K562 (cell line): ENCODE measurements around the gene LAMA5. TPM values are rescaled to one million over a fixed set of nuclear protein-coding genes. Genes with fewer than 3 reads are reported as not detected.
A peak's percentile ranks its signal among the peaks of the same experiment; 100 is the strongest.

Experiments used
- ATAC-seq: fragments of 200-7000 bp; cut with Tn5 transposase; 3 replicates; pipeline ENCODE4 v1.9.1; 2020; ENCODE audit warnings: moderate library complexity
- BruUV-seq: library from RNA; stranded (reverse); fragments of 400-500 nt; replicated peaks from 2 replicates; lab custom pipeline; 2021; lab: Mats Ljungman, UMichigan
- CTCF ChIA-PET: fragments of 300-600 bp; formaldehyde crosslinking; extraction: SDS; loops from one replicate; lab custom pipeline; 2021; ENCODE audit warnings: low intra/inter-chr PET ratio; lab: Yijun Ruan, JAX
- POLR2A ChIA-PET: fragments of 300-600, 350-650 bp; sonication (Branson Sonifier 250); formaldehyde crosslinking; extraction: SDS; loops from one replicate; lab custom pipeline; 2021; ENCODE audit warnings: antibody characterized with exemption, inconsistent platforms; lab: Yijun Ruan, JAX
- DNase-seq, 4 experiments: peaks; one replicate each; pipeline versions ENCODE4 v3.0.0 to v3.0.0-alpha.2; 2011 to 2018; ENCODE audit warnings: low spot score in 3 of 4, mixed read lengths in 3 of 4; ENCODE audit errors: extremely low read depth in 1 of 4
- FAIRE-seq: peaks from 2 replicates; lab custom pipeline; 2011; peaks lifted over from hg19 to GRCh38; lab: Jason Lieb, UNC
- H2AFZ ChIP-seq: 2 replicates; pipeline ENCODE4 v1.6.0; 2011; ENCODE audit warnings: low read depth, low read length, control low read depth, inconsistent platforms
- H3K27ac ChIP-seq: fragments of 200-600 bp; 3 replicates; pipeline ENCODE4 v1.8.0; 2011; ENCODE audit warnings: low read depth, mild to moderate bottlenecking, control low read depth, inconsistent platforms, low read length, moderate library complexity, mixed read lengths; ENCODE audit errors: extremely low read depth
- H3K27me3 ChIP-seq, 2 experiments: fragments of 300-600 bp in 1 of 2; 2 replicates in 1 of 2; 3 replicates in 1 of 2; pipeline versions ENCODE4 v1.6.0 to v1.8.0; 2011; ENCODE audit warnings: inconsistent platforms in 2 of 2, low read length in 2 of 2, mild to moderate bottlenecking in 1 of 2, mixed read lengths in 1 of 2, moderate library complexity in 1 of 2; ENCODE audit not compliant: control insufficient read depth in 2 of 2, insufficient read depth in 2 of 2
- H3K36me3 ChIP-seq: fragments of 300-600 bp; 3 replicates; pipeline ENCODE4 v1.8.0; 2011; ENCODE audit warnings: mild to moderate bottlenecking, low read length, inconsistent platforms; ENCODE audit not compliant: control insufficient read depth, insufficient read depth
- H3K4me1 ChIP-seq, 2 experiments: fragments of 200-600 bp in 1 of 2; replicated peaks in 1 of 2; 2 replicates in 1 of 2; 3 replicates in 1 of 2; pipeline versions ENCODE4 v1.5.1 to v1.8.0; 2011; ENCODE audit warnings: inconsistent platforms in 2 of 2, low read length in 2 of 2, mild to moderate bottlenecking in 1 of 2, mixed read lengths in 1 of 2, moderate library complexity in 1 of 2; ENCODE audit not compliant: control insufficient read depth in 2 of 2, insufficient read depth in 2 of 2
- H3K4me2 ChIP-seq: 2 replicates; pipeline ENCODE4 v1.6.1; 2011; ENCODE audit warnings: low read length, control low read depth, inconsistent platforms, mixed read lengths; ENCODE audit not compliant: insufficient read depth
- H3K4me3 ChIP-seq: fragments of 200-600 bp; sonication (generic), shearing (Covaris generic); 2 replicates; pipeline ENCODE4 v1.5.1; 2016; ENCODE audit warnings: control low read depth, inconsistent platforms
- H3K79me2 ChIP-seq: fragments of 200-600 bp; 3 replicates; pipeline ENCODE4 v1.8.0; 2011; ENCODE audit warnings: low read length, inconsistent platforms; ENCODE audit not compliant: control insufficient read depth, insufficient read depth
- H3K9ac ChIP-seq, 2 experiments: 2 replicates each; pipeline versions ENCODE4 v1.6.0 to v1.6.1; 2011; ENCODE audit warnings: low read depth in 2 of 2, low read length in 2 of 2, control low read depth in 1 of 2, inconsistent platforms in 1 of 2, mild to moderate bottlenecking in 1 of 2, mixed read lengths in 1 of 2; ENCODE audit not compliant: insufficient read depth in 1 of 2
- H3K9me1 ChIP-seq: one replicate; pipeline ENCODE4 v1.6.0; 2011; ENCODE audit warnings: inconsistent platforms, mild to moderate bottlenecking, low read length, moderate library complexity; ENCODE audit not compliant: control insufficient read depth, insufficient read depth
- H3K9me3 ChIP-seq: replicated peaks from 2 replicates; pipeline ENCODE4 v1.5.1; 2011; ENCODE audit warnings: low read depth, low read length, inconsistent platforms; ENCODE audit not compliant: control insufficient read depth, insufficient read depth
- H4K20me1 ChIP-seq: replicated peaks from 2 replicates; pipeline ENCODE4 v1.6.1; 2011; ENCODE audit warnings: low read length, inconsistent platforms, mixed read lengths; ENCODE audit not compliant: control insufficient read depth, insufficient read depth
- ELF4 ChIP-seq: fragments of 450-650 bp; formaldehyde crosslinking; IDR thresholded peaks from 2 replicates; pipeline ENCODE4 v1.4.0; 2022; ENCODE audit warnings: missing genetic modification characterization
- GTF2A2 ChIP-seq: IDR thresholded peaks from 2 replicates; pipeline ENCODE4 v1.6.1; 2016; ENCODE audit warnings: mild to moderate bottlenecking, missing genetic modification characterization, missing compliant biosample characterization
- PRMT5 ChIP-seq: sonication (generic); formaldehyde crosslinking; IDR thresholded peaks from 2 replicates; pipeline ENCODE4 v1.5.0; 2020; ENCODE audit warnings: missing genetic modification reagents
- PRPF4 ChIP-seq: fragments of 200-400 bp; formaldehyde crosslinking; IDR thresholded peaks from one replicate; pipeline ENCODE4 v1.6.1; 2017; ENCODE audit warnings: low read length, low read depth, mild to moderate bottlenecking; ENCODE audit not compliant: insufficient read depth, poor library complexity, severe bottlenecking
- STAT5B ChIP-seq: fragments of 250-450 bp; sonication (Bioruptor Pico); IDR thresholded peaks from 2 replicates; pipeline ENCODE4 v1.8.0; 2021; ENCODE audit warnings: mild to moderate bottlenecking, inconsistent platforms
- TAL1 ChIP-seq: fragments of 450-650 bp; IDR thresholded peaks from 2 replicates; pipeline ENCODE4 v1.6.1; 2016; ENCODE audit warnings: mild to moderate bottlenecking
- ZNF282 ChIP-seq: sonication (generic); formaldehyde crosslinking; IDR thresholded peaks from 2 replicates; pipeline ENCODE4 v1.8.1; 2023; ENCODE audit warnings: missing genetic modification reagents
- WGBS: fragments of 100-300 bp; shearing (Covaris generic); methylation state at CpG from one replicate; pipeline ENCODE4 v1.1.6; 2016; ENCODE audit warnings: low coverage, mixed read lengths; ENCODE audit not compliant: insufficient coverage; ENCODE audit errors: missing lambda C conversion rate; 5-methylcytosine and 5-hydroxymethylcytosine counted together
- in situ Hi-C: fragments of 300-500 bp; cut with MboI; formaldehyde crosslinking; loops from 4 replicates; pipeline ENCODE4 v1.15.0; 2018; ENCODE audit warnings: inconsistent platforms, mixed read lengths
- intact Hi-C: fragments of 100-400 bp; cut with micrococcal nuclease; formaldehyde crosslinking; loops from 2 replicates; pipeline ENCODE4 v1.14.2; 2022
- polyA plus RNA-seq, 8 experiments: library from polyadenylated mRNA; depleted of rRNA in 4 of 8; stranded (reverse) in 5 of 8; unstranded in 3 of 8; fragments of >200 nt; fragmentation: Nextera tagmentation in 2 of 8; fragmentation: Illumina TruSeq in 1 of 8; extraction: Ambion mirVana in 2 of 8; extraction: Trizol in 1 of 8; gene quantifications; 2 replicates each; pipeline versions ENCODE4 v1.2.1 to v1.2.3, GENCODE V29; 2011 to 2014; ENCODE audit warnings: inconsistent platforms in 1 of 8, missing spikeins in 1 of 8
- total RNA-seq, 7 experiments: library from RNA; depleted of rRNA in 6 of 7; stranded (reverse); fragments of >200 nt in 6 of 7; fragmentation: Illumina TruSeq in 2 of 7; extraction: Trizol in 2 of 7; gene quantifications; 2 replicates each; pipeline versions ENCODE4 v1.2.1 to v1.2.3, GENCODE V29; 2011 to 2021; ENCODE audit warnings: low replicate concordance in 1 of 7
- TF ChIP-seq, protein P1 (sequence below): fragments of 450-650 bp; IDR thresholded peaks from 2 replicates; pipeline ENCODE4 v1.6.1; 2018; ENCODE audit warnings: mild to moderate bottlenecking, low read depth; ENCODE audit not compliant: partially characterized antibody

Gene LAMA5
- total and polyA plus RNA-seq, 9 of the 15 experiments (the other 6 are each of a cell fraction or from before 2014, with no cell fraction given), result 0.31 to 101 (median 7.8) TPM

DNA sequence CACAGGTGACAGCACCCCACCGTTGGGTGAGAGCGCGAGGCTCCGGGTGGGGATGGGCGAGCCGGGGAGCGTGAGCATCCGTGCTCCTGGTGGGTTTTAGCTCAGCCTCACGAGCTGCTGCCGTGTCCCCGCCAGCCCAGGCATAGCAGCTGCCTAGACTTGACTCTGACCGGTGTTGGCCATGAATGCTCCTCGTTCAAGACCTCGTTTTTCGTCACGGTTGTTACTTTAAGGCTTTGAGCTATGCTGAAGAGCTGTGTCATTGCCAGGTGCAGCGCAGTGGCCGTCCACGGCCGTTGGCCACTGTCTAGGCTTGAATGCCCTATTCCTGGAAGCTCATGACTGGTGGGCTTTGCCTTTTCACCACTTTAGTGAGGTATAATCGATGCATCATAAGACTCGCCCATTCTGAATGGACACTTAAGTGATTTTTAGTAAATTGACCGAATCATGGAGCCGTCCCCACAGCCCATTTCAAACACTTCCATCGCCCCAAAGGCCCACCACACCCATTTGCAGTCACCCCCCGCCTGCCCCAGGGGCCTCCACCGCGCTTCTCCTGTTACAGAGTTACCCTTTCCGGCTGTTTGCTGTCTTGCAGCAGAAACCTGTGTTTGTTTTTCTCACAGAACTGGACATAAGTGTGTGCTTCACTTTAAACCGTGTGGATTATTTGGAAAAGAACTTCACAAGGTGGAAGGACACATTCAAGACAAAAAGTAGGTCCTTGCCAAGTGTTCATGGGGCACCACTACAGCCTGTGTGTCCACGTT is 85.8 kb downstream of the LAMA5 start:
- Histone ChIP-seq H3K9ac (0 out of 4 replicates have a peak overlapping the region, but pooled peaks of 1 of the 2 experiments have one; percentile 29), H3K4me3 (no peak overlapping the region), H3K9me3 (no peaks in the 10 kb centered on the region), H2AFZ (no peak overlapping the region), H3K9me1 (no peaks in the 10 kb centered on the region), H3K79me2 (no peaks in the 10 kb centered on the region), H3K4me1 (peaks cover 0 to 4% of the 10 kb centered on the region in 2 experiments; a peak in 1 of 5 replicates), H3K4me2 (no peak overlapping the region), H3K27ac (no peak overlapping the region), H4K20me1 (no peaks in the 10 kb centered on the region; the same call in 1 of the 2 replicates), H3K36me3 (peaks cover 43% of the 10 kb centered on the region; the same call in 2 of the 3 replicates), H3K27me3 (no peaks in the 10 kb centered on the region)
- DNase-seq (no peak), FAIRE-seq (no peak), ATAC-seq (no peak)
- intact Hi-C loops, result no loop called here
- no TSS peak for BruUV-seq
- ChIA-PET POLR2A (interaction anchor here (0.6 to 1.0 kb wide), 3 partner anchors 9 to 891 kb away, joined by 3 to 5 read pairs (median 3); no protein-coding TSS in a partner anchor), CTCF (no interaction called here)
- TF ChIP-seq PRPF4, result no peak
- TF ChIP-seq ELF4 (CRISPR knock-in tag), result no peak
- no peak for TF ChIP-seq GTF2A2 (tag)
- TF ChIP-seq TAL1, result no peak
- no peak for TF ChIP-seq PRMT5 (CRISPR knock-in tag)
- in situ Hi-C loops, result no loop called here
- 88% methylated on average over 29 of the region's 31 CpGs for WGBS

DNA sequence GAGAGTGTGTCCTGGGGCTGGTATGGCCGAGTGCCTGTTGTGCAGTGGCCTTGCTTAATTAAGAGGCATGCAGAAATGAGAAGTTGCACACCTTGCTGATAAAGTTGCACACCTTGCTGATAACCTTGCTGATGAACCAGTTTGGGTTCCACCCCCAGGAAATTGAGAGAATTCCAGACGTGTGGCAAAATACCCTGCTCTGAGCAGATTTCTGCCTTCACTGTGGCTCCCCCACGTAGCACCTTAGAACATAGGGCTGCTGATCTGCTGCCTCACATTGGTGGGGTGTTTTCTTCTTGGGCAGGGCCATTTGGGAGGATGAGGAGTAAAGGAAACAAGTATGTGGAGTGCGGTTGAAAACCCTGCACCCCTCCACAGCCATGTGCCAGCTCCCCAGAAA is 86.8 kb downstream of the LAMA5 start:
- peaks cover 41% of the 10 kb centered on the region; the same call in 2 of the 3 replicates for H3K36me3 ChIP-seq
- POLR2A ChIA-PET, result no interaction called here
- H2AFZ ChIP-seq, result no peak overlapping the region
- no TSS peak for BruUV-seq
- no peak for FAIRE-seq
- H3K9me3 ChIP-seq, result no peaks in the 10 kb centered on the region
- no peak overlapping the region for H3K4me3 ChIP-seq
- no peaks in the 10 kb centered on the region for H3K27me3 ChIP-seq
- H3K9ac ChIP-seq, result no peak overlapping the region
- TF ChIP-seq STAT5B (no peak), ZNF282 (CRISPR knock-in tag) (no peak)
- TF ChIP-seq, protein P1, sequence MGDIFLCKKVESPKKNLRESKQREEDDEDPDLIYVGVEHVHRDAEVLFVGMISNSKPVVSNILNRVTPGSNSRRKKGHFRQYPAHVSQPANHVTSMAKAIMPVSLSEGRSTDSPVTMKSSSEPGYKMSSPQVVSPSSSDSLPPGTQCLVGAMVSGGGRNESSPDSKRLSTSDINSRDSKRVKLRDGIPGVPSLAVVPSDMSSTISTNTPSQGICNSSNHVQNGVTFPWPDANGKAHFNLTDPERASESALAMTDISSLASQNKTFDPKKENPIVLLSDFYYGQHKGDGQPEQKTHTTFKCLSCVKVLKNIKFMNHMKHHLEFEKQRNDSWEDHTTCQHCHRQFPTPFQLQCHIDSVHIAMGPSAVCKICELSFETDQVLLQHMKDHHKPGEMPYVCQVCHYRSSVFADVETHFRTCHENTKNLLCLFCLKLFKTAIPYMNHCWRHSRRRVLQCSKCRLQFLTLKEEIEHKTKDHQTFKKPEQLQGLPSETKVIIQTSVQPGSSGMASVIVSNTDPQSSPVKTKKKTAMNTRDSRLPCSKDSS, result no peak
- TF ChIP-seq, all 486 proteins: peak for 0
- ATAC-seq (no peak), DNase-seq (no peak)
- intact Hi-C loops, result no loop called here
- H4K20me1 ChIP-seq, result no peaks in the 10 kb centered on the region; the same call in 1 of the 2 replicates
- CTCF ChIA-PET, result no interaction called here
- 65% methylated on average over 4 of the region's 4 CpGs for WGBS
- no peaks in the 10 kb centered on the region for H3K9me1 ChIP-seq
- no peak overlapping the region for H3K4me2 ChIP-seq
- in situ Hi-C loops, result no loop called here
- H3K4me1 ChIP-seq, result 0 out of 5 replicates have a peak, but pooled peaks cover 0 to 3% of the 10 kb centered on the region in 2 experiments
- H3K79me2 ChIP-seq, result no peaks in the 10 kb centered on the region
- H3K27ac ChIP-seq, result no peak overlapping the region
